NCI-H187 treated with DMSO at 0.1 percent for 48 hours (cell line): ENCODE data around the gene ST3GAL3.
"Not testable (repeated sequence)": the region's sequence is repeated elsewhere in the genome, so short reads cannot be mapped to it uniquely, and the experiment has no call there.

Experiments
- DNase-seq: peaks from one replicate; lab custom pipeline; 2025; lab: John Stamatoyannopoulos, UW

ST3GAL3 gene

GRCh38 chr1:43703836-43704235, 3.5 kb upstream of the ST3GAL3 start:
- DNase-seq: no peak

GRCh38 chr1:43704838-43705237, 2.5 kb upstream of the ST3GAL3 start:
- no peak for DNase-seq

GRCh38 chr1:43705334-43705733, 2.0 kb upstream of the ST3GAL3 start:
- DNase-seq: no peak

DNA sequence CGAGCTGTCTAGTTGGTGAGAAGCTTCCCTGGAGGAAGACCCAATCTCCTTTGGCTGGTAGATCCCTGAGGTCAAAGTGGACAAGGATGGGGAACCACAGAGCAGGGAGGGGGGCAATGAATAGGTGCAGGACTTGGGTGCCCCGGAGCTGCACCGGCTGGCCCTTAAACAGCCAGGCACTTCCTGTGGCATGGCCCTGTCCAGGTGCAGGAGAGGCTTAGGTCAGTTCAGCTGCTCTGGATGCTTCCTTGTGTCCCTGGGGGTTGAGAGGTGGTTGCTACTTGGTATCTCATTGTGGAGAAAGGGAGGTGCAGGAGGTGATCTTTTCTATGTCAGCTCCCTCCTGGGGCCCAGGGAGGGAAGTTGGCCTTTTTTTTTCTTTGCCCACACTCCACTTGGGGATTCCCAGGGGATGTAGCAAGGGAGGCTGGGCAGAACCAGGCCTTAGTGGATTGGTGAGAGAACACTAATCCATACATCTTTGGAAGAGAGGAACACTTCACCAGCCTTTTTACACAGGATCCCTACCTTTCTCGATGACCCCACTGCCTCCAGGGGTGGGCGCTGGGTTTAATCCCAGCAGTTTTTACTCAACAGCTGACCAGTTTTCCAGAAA, 1.2 kb upstream of the ST3GAL3 start:
- DNase-seq: no peak

DNA sequence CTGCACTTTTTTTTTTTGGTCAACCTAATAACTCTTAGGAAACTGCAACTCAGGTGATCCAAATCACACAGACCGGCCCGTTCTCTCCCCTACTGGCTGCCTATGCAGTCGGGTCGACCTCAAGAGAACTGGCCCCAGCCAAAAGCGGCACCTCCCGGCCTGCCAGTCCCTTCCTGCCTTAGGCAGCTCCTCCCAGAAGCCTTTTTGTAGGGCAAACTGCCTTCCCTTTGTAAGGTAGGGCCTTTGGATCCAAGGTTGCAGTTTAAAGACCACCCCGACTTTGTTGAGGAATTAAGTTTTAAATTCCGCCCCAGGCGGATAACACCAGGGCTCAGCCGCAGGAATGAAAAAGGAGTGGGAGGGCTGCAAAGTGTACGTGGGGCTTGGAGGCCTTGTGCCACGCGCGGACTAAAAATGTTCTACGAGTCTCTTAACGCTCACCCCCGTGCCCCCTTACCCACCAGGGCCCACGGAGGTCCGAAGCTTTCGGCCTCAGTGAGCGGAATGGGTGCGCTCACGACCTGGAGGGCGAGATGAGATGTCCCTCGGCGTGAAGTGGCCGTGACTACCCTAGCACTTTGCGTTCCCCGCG, 642 bp upstream of the ST3GAL3 start:
- DNase-seq: no peak

GRCh38 chr1:43708002-43708410, 670 bp downstream of the ST3GAL3 start:
- no peak for DNase-seq

DNA sequence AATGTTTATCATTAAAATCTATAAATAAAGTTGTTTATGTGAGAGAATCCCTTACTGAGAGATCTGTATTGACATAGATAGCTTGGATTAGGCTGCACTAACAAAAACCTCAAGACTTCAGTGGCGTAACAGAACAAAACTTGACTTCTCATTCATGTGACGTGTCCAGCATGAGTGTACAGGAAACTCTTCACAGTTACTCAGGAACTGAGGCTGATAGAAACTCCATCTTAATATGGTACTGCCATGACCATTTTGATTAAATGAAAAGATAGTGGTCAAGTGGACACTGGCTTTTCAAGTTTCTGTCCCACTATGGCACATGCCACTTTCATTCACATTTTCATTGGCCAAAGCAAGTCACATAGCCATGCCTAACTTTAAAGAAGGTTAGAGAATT, 3.7 kb downstream of the ST3GAL3 start:
- DNase-seq: no peak

DNA sequence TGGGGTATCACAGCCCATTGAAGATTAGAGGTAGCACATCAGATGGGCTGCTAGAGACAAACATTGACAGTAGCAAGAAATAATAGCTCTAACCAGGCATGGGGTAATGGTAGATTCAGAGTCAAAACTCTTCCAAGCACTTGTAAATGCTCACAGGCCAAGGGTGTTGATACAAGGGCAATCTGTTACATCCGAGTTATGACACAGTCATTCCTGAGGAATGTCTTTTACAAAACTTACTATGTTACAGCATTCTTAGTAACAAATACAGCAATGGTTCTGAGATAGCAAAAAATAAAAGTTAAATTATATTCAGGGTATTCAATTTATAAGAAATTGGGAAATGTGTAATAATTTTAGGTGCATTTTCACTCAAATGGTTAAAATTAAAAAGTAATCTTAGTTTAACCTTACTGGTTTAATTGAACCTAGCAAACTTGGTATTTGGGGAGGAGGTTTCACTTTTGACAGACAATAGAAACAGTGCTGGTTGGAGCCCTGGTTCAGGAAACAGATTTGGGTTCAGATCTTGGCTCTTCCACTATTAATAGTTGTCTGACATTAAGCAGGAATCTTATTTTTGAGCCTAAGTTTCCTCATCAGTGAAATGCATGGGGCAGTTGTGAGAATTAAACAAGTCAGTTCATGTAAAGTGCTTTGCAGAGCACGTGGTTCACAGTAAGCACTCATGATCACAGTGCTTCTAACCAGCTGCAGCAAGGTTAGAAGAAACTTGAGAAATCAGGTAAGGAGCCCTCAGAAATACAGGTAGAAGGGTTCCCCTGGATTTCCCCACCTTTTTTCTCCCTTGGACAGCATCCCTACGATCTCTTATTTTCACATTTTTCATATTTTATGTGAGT, 4.4 kb downstream of the ST3GAL3 start:
- DNase-seq: no peak

GRCh38 chr1:43716559-43717281, 9.4 kb downstream of the ST3GAL3 start:
- no peak for DNase-seq

GRCh38 chr1:43719063-43719462, 11.7 kb downstream of the ST3GAL3 start:
- DNase-seq: no peak

GRCh38 chr1:43719670-43720419, 12.5 kb downstream of the ST3GAL3 start:
- not testable (repeated sequence) for DNase-seq

DNA sequence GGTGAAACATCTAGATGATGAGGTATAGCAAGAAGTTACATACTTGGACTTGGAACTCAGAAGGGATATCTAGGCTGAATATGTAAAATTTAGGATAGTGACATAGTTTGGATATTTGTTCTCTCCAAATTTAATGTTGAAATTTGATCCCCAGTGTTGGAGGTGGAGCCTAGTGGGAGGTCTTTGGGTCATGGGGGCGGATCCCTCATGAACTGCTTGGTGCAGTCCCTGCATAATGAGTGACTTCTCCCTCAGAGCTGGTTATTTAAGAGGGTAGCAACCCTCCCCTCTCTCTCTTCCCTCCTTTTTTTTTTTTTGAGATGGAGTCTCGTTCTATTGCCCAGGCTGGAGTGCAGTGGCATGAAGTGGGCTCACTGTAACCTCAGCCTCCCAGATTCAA, 15.5 kb downstream of the ST3GAL3 start:
- no peak for DNase-seq

DNA sequence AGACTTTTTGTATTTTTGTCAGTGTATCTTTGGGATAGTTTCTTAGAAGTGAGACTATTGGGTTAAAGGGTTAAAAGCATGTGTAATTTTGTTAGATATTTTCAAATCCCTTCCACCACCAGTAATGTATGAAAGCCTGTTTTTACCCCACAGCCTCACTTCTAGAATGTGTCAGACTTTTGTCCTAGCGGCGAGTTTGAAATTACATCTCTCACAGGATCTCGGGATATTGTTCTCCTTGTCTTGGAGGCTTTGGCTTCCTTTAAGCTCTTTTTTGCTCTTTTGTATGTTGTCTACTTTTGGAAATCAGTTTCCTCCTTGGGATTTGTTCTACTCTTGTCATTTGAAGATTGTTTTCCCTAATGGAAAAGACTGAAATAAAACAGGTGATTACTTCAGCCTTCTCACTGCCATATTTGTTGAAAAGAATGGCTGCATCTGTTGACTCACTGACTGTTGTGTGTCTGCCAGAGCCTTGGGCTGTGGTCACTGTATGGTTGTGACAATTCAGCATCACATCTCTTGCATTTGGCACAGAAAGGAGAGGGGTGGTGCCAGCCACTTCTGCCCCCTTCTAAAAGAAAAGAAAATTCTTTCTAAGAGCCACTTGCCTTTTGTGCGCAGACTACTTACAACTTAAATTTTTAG, 22.6 kb downstream of the ST3GAL3 start:
- no peak for DNase-seq

DNA sequence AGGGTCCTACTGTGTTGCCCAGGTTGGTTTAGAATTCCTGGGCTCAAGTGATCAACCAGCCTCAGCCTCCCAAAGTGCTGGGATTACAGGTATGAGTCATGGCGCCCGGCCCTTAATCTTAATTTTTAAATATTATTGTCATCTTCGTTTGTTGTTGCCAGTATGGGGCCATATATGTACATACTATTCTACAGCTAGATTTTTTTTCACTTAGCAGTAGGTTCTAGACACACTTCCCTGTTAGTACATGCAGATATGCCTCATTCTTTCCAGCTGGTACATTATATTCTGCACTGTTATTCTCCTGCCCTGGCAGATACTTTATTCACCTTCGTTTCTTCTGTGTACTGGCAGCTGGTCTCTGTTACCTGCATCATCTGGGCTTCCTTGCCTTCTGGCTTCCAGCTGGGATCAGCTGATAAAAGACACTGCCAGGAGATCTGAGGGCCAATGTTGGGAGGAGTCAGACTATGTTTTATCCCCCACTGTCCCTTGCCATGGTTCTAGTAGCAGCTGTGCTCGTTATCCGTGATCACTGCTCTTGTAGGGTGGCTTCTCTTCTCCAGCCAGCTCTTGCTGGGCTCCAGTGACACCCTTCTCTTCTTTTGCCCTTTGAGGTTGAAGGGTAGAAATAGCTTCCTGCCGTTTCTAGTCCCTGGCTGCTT, 24.7 kb downstream of the ST3GAL3 start:
- DNase-seq: no peak

- no peak for DNase-seq
Measured at GRCh38 chr1:43736819-43737218, 29.5 kb downstream of the ST3GAL3 start.

GRCh38 chr1:43742026-43742425, 34.7 kb downstream of the ST3GAL3 start:
- DNase-seq: no peak

- DNase-seq: no peak
Measured at GRCh38 chr1:43743206-43743605, 35.9 kb downstream of the ST3GAL3 start.

GRCh38 chr1:43747736-43748135, 40.4 kb downstream of the ST3GAL3 start:
- DNase-seq: no peak

GRCh38 chr1:43750083-43750482, 42.7 kb downstream of the ST3GAL3 start:
- no peak for DNase-seq

GRCh38 chr1:43753422-43753821, 46.1 kb downstream of the ST3GAL3 start:
- no peak for DNase-seq

DNA sequence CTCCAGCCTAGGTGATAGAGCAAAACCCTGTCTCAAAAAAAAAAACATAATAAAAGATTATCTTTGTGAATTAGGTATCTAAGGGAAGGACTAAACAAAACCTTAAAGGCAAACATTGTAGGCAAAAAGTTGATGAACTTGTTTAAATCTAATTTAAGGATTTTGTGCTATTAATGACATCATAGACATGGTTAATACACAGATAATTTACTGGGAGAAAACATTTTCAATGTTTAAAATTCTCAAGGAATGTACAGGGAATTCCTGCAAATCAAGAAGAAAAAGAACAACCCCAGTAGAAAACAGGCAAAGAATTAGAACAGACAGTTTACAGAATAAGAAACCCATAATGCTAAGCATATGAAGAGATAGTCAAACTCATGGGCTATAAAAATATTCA, 47.6 kb downstream of the ST3GAL3 start:
- no peak for DNase-seq
